Activated naive CD8-positive, alpha-beta T cell treated with anti-CD3 and anti-CD28 coated beads, Interleukin-2, amount 10 ng/mL, durations not matched to agents 7 days and 5 days (primary cell): ENCODE data around the gene CACNA2D4. TPM values are rescaled to one million over a fixed set of nuclear protein-coding genes. Genes with fewer than 3 reads are reported as not detected.
A peak's percentile ranks its signal among the peaks of the same experiment; 100 is the strongest.

Experiments
- ATAC-seq: fragments of 150-1000 bp; cut with Tn5 transposase; one replicate; pipeline ENCODE4 v1.10.0; 2021; ENCODE audit warnings: low read depth, moderate library complexity
- POLR2A ChIA-PET: fragments of 350-600 bp; sonication (Branson Sonifier 250); formaldehyde crosslinking; loops from one replicate; lab custom pipeline; 2021; ENCODE audit warnings: antibody characterized with exemption; lab: Charles Lee
- DNase-seq: peaks from one replicate; pipeline ENCODE4 v3.0.0; 2021
- H3K27ac Mint-ChIP-seq: one replicate; pipeline ENCODE4 v1.8.0; 2022; ENCODE audit warnings: mild to moderate bottlenecking, mixed read lengths
- H3K27me3 Mint-ChIP-seq: one replicate; pipeline ENCODE4 v1.8.0; 2022; ENCODE audit warnings: mild to moderate bottlenecking, moderate library complexity, mixed read lengths
- H3K36me3 Mint-ChIP-seq: one replicate; pipeline ENCODE4 v1.8.0; 2021; ENCODE audit warnings: mild to moderate bottlenecking, mixed read lengths
- H3K4me1 Mint-ChIP-seq: one replicate; pipeline ENCODE4 v1.8.0; 2021; ENCODE audit warnings: mixed read lengths
- H3K4me3 Mint-ChIP-seq: one replicate; pipeline ENCODE4 v1.8.0; 2022; ENCODE audit warnings: mild to moderate bottlenecking, moderate library complexity, mixed read lengths
- H3K9me3 Mint-ChIP-seq: one replicate; pipeline ENCODE4 v1.8.0; 2021; ENCODE audit warnings: mixed read lengths
- total RNA-seq, 2 experiments: library from RNA; stranded (reverse); gene quantifications; one replicate each; pipeline ENCODE4 v1.2.3, GENCODE V29; 2021

Gene CACNA2D4
- total RNA-seq, 2 experiments from 2014 or later: 8.0 to 10.4 TPM

DNA sequence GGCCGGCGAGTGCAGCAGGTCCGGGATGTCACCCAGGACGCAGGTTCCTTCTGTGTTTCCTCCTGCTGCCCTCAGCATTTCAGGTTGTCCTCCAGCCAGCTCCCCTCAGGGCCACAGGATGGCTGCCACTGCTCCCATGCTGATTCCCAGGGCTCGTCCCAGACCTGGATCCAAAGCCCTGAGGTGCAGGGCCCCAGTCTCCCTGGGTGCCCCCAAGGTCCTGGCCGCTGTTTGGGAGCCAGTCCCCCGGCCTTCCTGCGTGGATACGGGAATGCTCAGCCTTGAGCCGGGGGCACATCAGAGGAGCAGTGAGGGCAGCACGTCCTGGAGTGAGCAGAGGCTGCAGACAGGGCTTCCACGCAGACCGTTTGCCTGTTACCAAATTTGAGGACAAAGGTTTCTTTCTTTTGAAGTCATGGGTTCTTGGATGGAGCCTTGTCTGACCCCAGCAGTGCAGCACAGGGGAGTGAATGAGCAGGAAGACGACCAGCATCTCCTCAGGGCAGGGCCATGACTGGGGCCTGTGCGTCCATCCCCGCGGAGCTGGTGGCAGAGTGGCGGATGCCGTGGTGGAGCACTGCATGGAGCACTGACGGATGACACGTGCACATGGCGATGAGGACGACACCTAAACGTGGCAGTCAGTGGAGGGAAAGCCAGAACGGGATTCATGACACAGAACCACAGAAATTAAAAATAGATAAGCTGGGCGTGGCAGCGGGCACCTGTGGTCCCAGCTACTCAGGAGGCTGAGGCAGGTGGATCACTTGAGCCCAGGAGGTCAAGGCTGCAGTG is 12.5 kb upstream of the CACNA2D4 start:
- POLR2A ChIA-PET: interaction anchor here (0.6 kb wide), 1 partner anchor 15 kb away, joined by 3 read pairs; no protein-coding TSS in a partner anchor
- peaks cover 2% of the 10 kb centered on the region for H3K27me3 Mint-ChIP-seq
- DNase-seq (no peak), ATAC-seq (no peak)
- H3K36me3 Mint-ChIP-seq: no peaks in the 10 kb centered on the region
- H3K9me3 Mint-ChIP-seq: no peaks in the 10 kb centered on the region
- peaks cover 5% of the 10 kb centered on the region for H3K4me1 Mint-ChIP-seq
- H3K27ac Mint-ChIP-seq: no peak overlapping the region
- no peak overlapping the region for H3K4me3 Mint-ChIP-seq

- Mint-ChIP-seq H3K27ac (no peak overlapping the region), H3K27me3 (peaks cover 2% of the 10 kb centered on the region), H3K4me3 (no peak overlapping the region), H3K36me3 (no peaks in the 10 kb centered on the region), H3K9me3 (no peaks in the 10 kb centered on the region), H3K4me1 (peaks cover 8% of the 10 kb centered on the region)
- no peak for DNase-seq
- no peak for ATAC-seq
- POLR2A ChIA-PET: interaction anchor here (0.6 kb wide), 1 partner anchor 14 kb away, joined by 3 read pairs; no protein-coding TSS in a partner anchor
Observed at GRCh38 chr12:1929985-1930802, 11.7 kb upstream of the CACNA2D4 start.

DNA sequence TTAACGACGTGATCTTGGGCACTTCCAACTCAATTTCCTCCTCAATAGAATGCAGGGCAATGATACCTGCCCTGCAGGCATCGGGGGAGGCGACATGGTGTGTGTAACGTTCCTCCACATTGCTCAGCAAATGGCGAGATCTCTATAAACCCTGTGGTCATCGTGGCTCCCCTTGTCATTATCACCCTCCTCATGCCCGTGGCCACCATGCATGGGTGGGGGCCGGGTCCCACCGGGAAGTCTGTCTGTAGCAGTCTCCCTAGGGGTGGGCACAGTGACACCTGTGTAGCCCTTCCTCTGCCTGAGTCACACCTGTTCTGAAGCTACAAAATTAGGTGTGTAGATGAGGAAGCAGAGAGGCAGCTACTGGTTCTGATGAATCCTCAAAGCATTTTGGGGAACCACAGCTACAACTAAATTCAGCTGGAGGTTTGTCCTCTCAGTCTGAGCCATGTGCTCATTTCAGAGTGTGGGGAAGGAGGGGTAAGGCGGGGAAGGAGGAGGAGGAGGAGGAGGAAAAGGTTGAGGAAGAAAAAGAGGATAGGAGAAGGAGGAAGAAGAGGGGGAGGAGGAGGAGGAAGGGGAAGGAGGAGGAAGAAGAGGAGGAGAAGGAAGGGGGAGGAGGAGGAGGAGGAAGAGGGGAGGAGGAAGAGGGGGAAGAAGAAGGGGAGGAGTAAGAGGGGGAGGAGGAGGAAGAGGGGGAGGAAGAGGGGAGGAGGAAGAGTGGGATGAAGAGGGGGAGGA is 11.0 kb upstream of the CACNA2D4 start:
- POLR2A ChIA-PET: no interaction called here
- no peak overlapping the region for H3K27ac Mint-ChIP-seq

DNA sequence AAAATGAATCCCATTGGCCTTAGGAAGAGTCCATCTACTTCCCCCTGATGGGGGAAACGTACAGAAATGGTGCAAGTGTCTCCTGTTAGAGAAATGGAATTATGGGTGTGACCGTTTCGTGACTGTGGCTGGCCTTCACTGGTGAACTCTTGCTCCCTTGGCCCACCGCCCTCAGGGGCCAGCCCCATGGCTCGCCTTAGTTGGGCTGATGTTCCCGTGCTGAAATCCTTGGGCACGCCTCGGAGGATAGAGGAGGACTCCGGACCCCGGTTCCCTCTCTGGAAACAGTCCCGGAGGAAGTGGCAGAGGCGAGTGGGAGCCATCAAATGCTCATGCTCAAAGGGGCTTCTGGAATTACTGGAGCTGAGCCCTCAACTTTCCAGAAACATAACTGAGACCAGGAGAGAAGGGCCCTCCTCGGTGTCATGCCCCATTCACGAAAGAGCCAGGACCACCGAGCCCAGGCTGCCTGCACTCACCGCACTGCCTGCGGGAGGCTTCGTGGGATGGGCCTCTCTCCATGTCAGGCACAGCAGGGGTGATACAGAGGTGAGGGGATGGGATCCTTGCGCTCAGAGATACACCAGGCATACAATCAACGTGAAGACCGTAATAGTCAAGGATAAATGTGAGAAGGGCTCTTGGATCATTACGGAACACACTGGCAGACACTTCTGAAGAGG is 10.1 kb upstream of the CACNA2D4 start:
- H3K36me3 Mint-ChIP-seq: no peaks in the 10 kb centered on the region
- no peak overlapping the region for H3K4me3 Mint-ChIP-seq
- POLR2A ChIA-PET: no interaction called here
- no peak for ATAC-seq
- H3K27ac Mint-ChIP-seq: no peak overlapping the region
- no peak for DNase-seq
- H3K9me3 Mint-ChIP-seq: no peaks in the 10 kb centered on the region
- H3K27me3 Mint-ChIP-seq: peaks cover 2% of the 10 kb centered on the region
- H3K4me1 Mint-ChIP-seq: peaks cover 19% of the 10 kb centered on the region

More for the DNA sequence above, 11.0 kb upstream of the CACNA2D4 start:
- no peak for ATAC-seq
- Mint-ChIP-seq H3K27me3 (peaks cover 2% of the 10 kb centered on the region), H3K4me1 (peaks cover 16% of the 10 kb centered on the region), H3K9me3 (no peaks in the 10 kb centered on the region), H3K4me3 (no peak overlapping the region), H3K36me3 (no peaks in the 10 kb centered on the region)
- DNase-seq: no peak

- ATAC-seq (no peak), DNase-seq (no peak)
- POLR2A ChIA-PET: interaction anchor here (1.3 kb wide), 1 partner anchor 132 kb away, joined by 3 read pairs; no protein-coding TSS in a partner anchor
- peaks cover 2% of the 10 kb centered on the region for H3K27me3 Mint-ChIP-seq
- peak overlapping the region; percentile 63 for H3K27ac Mint-ChIP-seq
- H3K4me1 Mint-ChIP-seq: peaks cover 19% of the 10 kb centered on the region
- no peaks in the 10 kb centered on the region for H3K9me3 Mint-ChIP-seq
- no peak overlapping the region for H3K4me3 Mint-ChIP-seq
- no peaks in the 10 kb centered on the region for H3K36me3 Mint-ChIP-seq
Observed at GRCh38 chr12:1927751-1928351, 9.4 kb upstream of the CACNA2D4 start.

- Mint-ChIP-seq H3K4me3 (no peak overlapping the region), H3K36me3 (no peaks in the 10 kb centered on the region), H3K4me1 (peaks cover 19% of the 10 kb centered on the region), H3K27me3 (peaks cover 2% of the 10 kb centered on the region), H3K9me3 (no peaks in the 10 kb centered on the region), H3K27ac (no peak overlapping the region)
- DNase-seq: no peak
- no peak for ATAC-seq
- POLR2A ChIA-PET: interaction anchor here (1.3 kb wide), 1 partner anchor 131 kb away, joined by 3 read pairs; no protein-coding TSS in a partner anchor
Observed at GRCh38 chr12:1927051-1927680, 8.7 kb upstream of the CACNA2D4 start.

- Mint-ChIP-seq H3K4me3 (no peak overlapping the region), H3K27ac (no peak overlapping the region), H3K4me1 (peaks cover 19% of the 10 kb centered on the region), H3K9me3 (no peaks in the 10 kb centered on the region), H3K27me3 (peaks cover 2% of the 10 kb centered on the region), H3K36me3 (no peaks in the 10 kb centered on the region)
- ATAC-seq (no peak), DNase-seq (no peak)
- POLR2A ChIA-PET: no interaction called here
Observed at GRCh38 chr12:1926251-1926657, 7.8 kb upstream of the CACNA2D4 start.

DNA sequence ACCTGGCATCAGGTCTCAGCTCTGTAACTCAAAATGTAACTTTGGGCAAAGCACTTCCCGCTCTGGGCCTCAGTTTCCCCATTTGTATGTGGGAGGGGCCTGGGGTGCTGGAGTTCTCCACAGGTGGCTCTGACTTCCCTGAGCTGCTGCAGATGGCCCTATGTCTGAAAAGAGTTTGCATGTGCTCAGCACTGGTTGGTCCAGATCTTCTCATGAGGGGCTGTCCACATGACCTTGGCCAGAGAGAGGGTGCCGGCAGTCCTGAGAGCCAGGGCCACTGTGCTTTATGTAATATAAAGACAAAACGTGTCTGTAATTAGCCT is 7.2 kb upstream of the CACNA2D4 start:
- Mint-ChIP-seq H3K4me1 (peaks cover 25% of the 10 kb centered on the region), H3K36me3 (no peaks in the 10 kb centered on the region), H3K9me3 (no peaks in the 10 kb centered on the region), H3K27ac (no peak overlapping the region), H3K27me3 (peaks cover 5% of the 10 kb centered on the region), H3K4me3 (no peak overlapping the region)
- ATAC-seq (no peak), DNase-seq (no peak)
- POLR2A ChIA-PET: no interaction called here

DNA sequence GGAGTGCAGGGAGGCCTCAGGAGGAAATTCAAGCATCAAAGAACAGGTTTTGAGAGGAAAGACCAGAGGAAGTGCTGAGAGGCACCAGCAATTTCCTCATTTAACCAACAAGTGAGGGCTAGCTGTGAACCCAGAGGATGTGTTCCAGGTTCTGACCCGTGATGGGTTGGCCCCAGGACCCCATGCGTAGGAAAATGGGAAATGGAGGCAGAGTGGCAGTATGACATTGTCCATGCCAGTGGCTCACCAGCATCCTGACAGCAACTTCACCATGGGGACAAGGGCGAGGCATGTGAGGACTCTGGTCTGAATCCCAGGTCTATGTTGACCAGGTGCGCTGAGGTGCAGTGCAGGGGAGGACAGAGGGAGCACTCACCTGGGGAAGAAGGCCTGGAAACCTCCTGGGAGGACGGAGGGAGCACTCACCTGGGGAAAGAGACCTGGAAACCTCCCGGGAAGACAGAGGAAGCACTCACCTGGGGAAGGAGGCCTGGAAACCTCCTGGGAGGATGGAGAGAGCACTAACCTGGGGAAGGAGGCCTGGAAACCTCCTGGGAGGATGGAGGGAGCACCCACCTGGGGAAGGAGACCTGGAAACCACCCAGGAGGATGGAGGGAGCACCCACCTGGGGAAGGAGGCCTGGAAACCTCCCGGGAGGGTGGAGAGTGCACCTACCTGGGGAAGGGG is 6.7 kb upstream of the CACNA2D4 start:
- no peaks in the 10 kb centered on the region for H3K9me3 Mint-ChIP-seq
- POLR2A ChIA-PET: interaction anchor here (0.6 kb wide), 2 partner anchors 8 to 95 kb away, joined by 3 read pairs; no protein-coding TSS in a partner anchor
- H3K36me3 Mint-ChIP-seq: no peaks in the 10 kb centered on the region
- H3K27me3 Mint-ChIP-seq: peaks cover 9% of the 10 kb centered on the region
- peak overlapping the region; percentile 84 for H3K27ac Mint-ChIP-seq
- DNase-seq: no peak
- no peak for ATAC-seq
- peaks cover 27% of the 10 kb centered on the region for H3K4me1 Mint-ChIP-seq
- no peak overlapping the region for H3K4me3 Mint-ChIP-seq

DNA sequence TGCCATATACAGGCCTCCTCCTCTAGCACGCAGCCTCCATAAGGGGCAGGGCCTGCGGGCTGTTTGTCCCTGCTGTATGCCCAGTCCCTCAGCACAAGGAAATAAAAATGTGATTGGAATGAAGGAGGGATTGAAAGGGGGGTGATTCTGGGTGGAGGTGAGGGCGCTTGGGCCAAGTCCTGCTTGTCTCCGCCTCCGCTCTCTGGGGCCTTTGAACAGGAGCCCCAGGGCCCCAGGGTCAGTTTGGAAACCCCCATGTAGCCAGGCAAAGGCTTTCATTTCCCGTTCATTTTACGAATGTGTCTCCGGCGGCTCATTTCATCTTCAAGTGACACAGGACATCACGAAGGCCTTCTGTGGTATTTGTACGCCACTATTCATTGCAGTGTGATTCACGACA is 4.5 kb upstream of the CACNA2D4 start:
- H3K9me3 Mint-ChIP-seq: no peaks in the 10 kb centered on the region
- no peak for ATAC-seq
- no peak overlapping the region for H3K27ac Mint-ChIP-seq
- H3K36me3 Mint-ChIP-seq: no peaks in the 10 kb centered on the region
- no peak overlapping the region for H3K4me3 Mint-ChIP-seq
- H3K27me3 Mint-ChIP-seq: peaks cover 9% of the 10 kb centered on the region
- POLR2A ChIA-PET: no interaction called here
- H3K4me1 Mint-ChIP-seq: peaks cover 25% of the 10 kb centered on the region
- DNase-seq: no peak

DNA sequence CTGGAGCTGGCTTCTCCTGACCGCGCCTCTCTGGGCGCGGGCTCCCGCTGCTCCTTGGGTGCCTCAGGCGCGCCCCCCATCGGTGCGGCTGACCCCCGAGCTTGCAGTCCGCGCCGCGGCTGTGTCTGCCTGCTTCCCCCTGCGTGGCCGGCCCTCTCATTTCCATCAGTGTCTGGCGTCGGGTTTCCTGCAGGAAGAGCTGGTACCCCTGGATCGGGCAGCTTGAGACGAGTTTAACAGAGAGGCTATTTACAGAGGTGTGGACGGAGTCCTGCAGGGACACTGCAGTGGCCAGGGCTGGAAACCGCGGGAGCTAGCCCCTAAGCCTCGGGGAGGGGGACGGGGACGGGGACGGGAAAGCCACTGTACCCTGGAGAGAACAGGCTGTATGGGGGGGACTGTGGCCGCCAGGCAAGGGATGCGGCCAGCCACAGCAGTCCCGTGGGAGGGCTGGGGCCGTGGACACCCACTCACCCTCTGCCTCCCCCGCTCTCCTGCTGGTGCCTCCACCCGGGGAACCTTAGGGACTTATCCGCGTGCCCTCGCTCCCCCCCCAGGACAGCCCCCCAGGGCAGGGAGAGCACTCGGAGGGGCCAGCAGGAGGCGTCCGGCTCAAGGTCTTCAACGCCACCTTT is 3.7 kb upstream of the CACNA2D4 start:
- H3K9me3 Mint-ChIP-seq: no peaks in the 10 kb centered on the region
- POLR2A ChIA-PET: no interaction called here
- H3K36me3 Mint-ChIP-seq: no peaks in the 10 kb centered on the region
- peaks cover 13% of the 10 kb centered on the region for H3K27me3 Mint-ChIP-seq
- H3K4me1 Mint-ChIP-seq: peaks cover 25% of the 10 kb centered on the region
- H3K27ac Mint-ChIP-seq: no peak overlapping the region
- H3K4me3 Mint-ChIP-seq: no peak overlapping the region
- ATAC-seq (no peak), DNase-seq (no peak)
